T-cell (primary cell): Measurements from ENCODE around the gene MLF2. TPM values are rescaled to one million over a fixed set of nuclear protein-coding genes. Genes with fewer than 3 reads are reported as not detected.
A peak's percentile ranks its signal among the peaks of the same experiment; 100 is the strongest.
"Not testable (repeated sequence)": the region's sequence is repeated elsewhere in the genome, so short reads cannot be mapped to it uniquely, and the experiment has no call there.

ENCODE experiments used
- ATAC-seq, 4 experiments: fragments of 200-7000 bp in 3 of 4; fragments of 150-1000 bp in 1 of 4; cut with Tn5 transposase; replicated peaks in 1 of 4; 1 replicate in 3 of 4; 2 replicates in 1 of 4; pipeline ENCODE4 v1.10.0; 2021; ENCODE audit warnings: moderate library complexity in 3 of 4, mild to moderate bottlenecking in 2 of 4, moderate number of reproducible peaks in 1 of 4
- CTCF ChIA-PET, 2 donors: fragments of 300-600 bp; sonication (Branson Sonifier 250); formaldehyde crosslinking; loops; one replicate each; lab custom pipeline; 2022; ENCODE audit warnings: antibody characterized with exemption in 2 of 2; lab: Charles Lee
- POLR2A ChIA-PET, 2 donors: fragments of 300-600 bp; sonication (Branson Sonifier 250); formaldehyde crosslinking; loops; one replicate each; lab custom pipeline; 2022; ENCODE audit warnings: antibody characterized with exemption in 2 of 2; lab: Charles Lee
- DNase-seq, 35 experiments: peaks; one replicate each; pipeline versions ENCODE4 v3.0.0 to v3.0.0-alpha.2; 2013 to 2023
- H3K27ac ChIP-seq: one replicate; pipeline ENCODE4 v1.5.1; 2013; ENCODE audit warnings: low read length
- H3K27me3 ChIP-seq, 2 experiments: replicated peaks in 1 of 2; 1 replicate in 1 of 2; 2 replicates in 1 of 2; pipeline versions ENCODE4 v1.6.1 to v1.7.0; 2013; ENCODE audit warnings: low read length in 1 of 2, mixed read lengths in 1 of 2; ENCODE audit not compliant: control insufficient read depth in 2 of 2, insufficient read depth in 2 of 2; ENCODE audit errors: extremely low read depth in 1 of 2
- H3K36me3 ChIP-seq, 2 donors: 1 replicate in 1 of 2; 2 replicates in 1 of 2; pipeline versions ENCODE4 v1.6.1 to v1.7.0; 2013; ENCODE audit warnings: low read length in 1 of 2; ENCODE audit not compliant: control insufficient read depth in 2 of 2, insufficient read depth in 1 of 2; ENCODE audit errors: extremely low read depth in 1 of 2
- H3K4me1 ChIP-seq, 2 experiments: 1 replicate in 1 of 2; 2 replicates in 1 of 2; pipeline versions ENCODE4 v1.6.1 to v1.7.0; 2013; ENCODE audit warnings: low read length in 2 of 2, mixed read lengths in 1 of 2; ENCODE audit not compliant: insufficient read depth in 2 of 2, control insufficient read depth in 1 of 2; ENCODE audit errors: extremely low read depth in 1 of 2
- H3K4me3 ChIP-seq, 2 donors: 1 replicate in 1 of 2; 2 replicates in 1 of 2; pipeline versions ENCODE4 v1.5.1 to v1.7.0; 2013; ENCODE audit warnings: mild to moderate bottlenecking in 2 of 2, low read length in 1 of 2, moderate library complexity in 1 of 2; ENCODE audit not compliant: control insufficient read depth in 1 of 2; ENCODE audit errors: extremely low read depth in 1 of 2
- H3K9me3 ChIP-seq: 2 replicates; pipeline ENCODE4 v1.7.0; 2013
- H3K27ac Mint-ChIP-seq, 2 donors: one replicate each; pipeline ENCODE4 v1.8.0; 2020 to 2021; ENCODE audit warnings: mild to moderate bottlenecking in 2 of 2, mixed read lengths in 2 of 2
- H3K27me3 Mint-ChIP-seq, 2 donors: one replicate each; pipeline ENCODE4 v1.8.0; 2021 to 2022; ENCODE audit warnings: mixed read lengths in 2 of 2
- H3K36me3 Mint-ChIP-seq: one replicate; pipeline ENCODE4 v1.8.0; 2021; ENCODE audit warnings: mixed read lengths
- H3K4me1 Mint-ChIP-seq, 3 donors: one replicate each; pipeline ENCODE4 v1.8.0; 2020 to 2022; ENCODE audit warnings: mixed read lengths in 3 of 3, mild to moderate bottlenecking in 1 of 3
- H3K4me3 Mint-ChIP-seq, 3 donors: one replicate each; pipeline ENCODE4 v1.8.0; 2020 to 2022; ENCODE audit warnings: mild to moderate bottlenecking in 3 of 3, mixed read lengths in 3 of 3, moderate library complexity in 3 of 3
- H3K9me3 Mint-ChIP-seq, 3 donors: one replicate each; pipeline ENCODE4 v1.8.0; 2020 to 2022; ENCODE audit warnings: mixed read lengths in 3 of 3
- WGBS: methylation state at CpG from one replicate; pipeline ENCODE4 v1.1.5; 2013; ENCODE audit warnings: missing lambda C conversion rate; ENCODE audit not compliant: insufficient coverage; 5-methylcytosine and 5-hydroxymethylcytosine counted together
- total RNA-seq, 35 experiments: library from RNA in 6 of 35; stranded (reverse) in 6 of 35; fragments of 120-200 nt in 1 of 35; gene quantifications; one replicate each; pipeline versions ENCODE4 v1.2.1 to v1.2.4 and lab custom pipeline; 2013 to 2026

The MLF2 gene
- total RNA-seq, 5 donors from 2014 or later (not counting 1 experiment from before 2014, with no cell fraction given), result 83.3 to 125 (median 88.4) TPM

- DNase-seq (peak in 15 of 35 experiments; percentile 10 to 70 (median 36)), ATAC-seq (peak; percentile 45 to 68 (median 56))
- H3K9me3 Mint-ChIP-seq, result no peaks in the 10 kb centered on the region
- peak overlapping the region; percentile 65 for H3K27ac ChIP-seq
- peaks cover 4 to 9% of the 10 kb centered on the region in 2 experiments for H3K4me1 ChIP-seq
- peak overlapping the region in 1 of 2 donors; percentile 41 for H3K4me3 ChIP-seq
- H3K36me3 ChIP-seq, result no peaks in the 10 kb centered on the region
- 28% methylated on average over 16 of the region's 16 CpGs for WGBS
- ChIA-PET CTCF (interaction anchor here (0.6 to 1.2 kb wide), 2 partner anchors 58 to 143 kb away, joined by 3 read pairs; partner anchors contain the start of gene USP5 (in 1 of the 2)), POLR2A (interaction anchor here in 1 of 2 donors (0.6 kb wide), 1 partner anchor 18 kb away, joined by 6 read pairs; no protein-coding TSS in a partner anchor)
- H3K27me3 Mint-ChIP-seq, result peaks cover 12 to 38% of the 10 kb centered on the region in 2 donors
- H3K27ac Mint-ChIP-seq, result peak overlapping the region; percentile 61 to 79
- H3K27me3 ChIP-seq, result peaks cover 3 to 48% of the 10 kb centered on the region in 2 experiments
- H3K4me3 Mint-ChIP-seq, result peak overlapping the region; percentile 60 to 82 (median 61)
- peaks cover 7 to 8% (median 7%) of the 10 kb centered on the region in 3 donors for H3K4me1 Mint-ChIP-seq
- H3K9me3 ChIP-seq, result no peaks in the 10 kb centered on the region
- no peaks in the 10 kb centered on the region for H3K36me3 Mint-ChIP-seq
Observed at GRCh38 chr12:6708960-6709394, 44.0 kb downstream of the MLF2 start.

- H3K4me3 Mint-ChIP-seq, H3K4me1 ChIP-seq, H3K4me3 ChIP-seq, H3K4me1 Mint-ChIP-seq, ATAC-seq, H3K27ac ChIP-seq, H3K36me3 Mint-ChIP-seq, H3K9me3 ChIP-seq, DNase-seq, H3K9me3 Mint-ChIP-seq, H3K36me3 ChIP-seq, POLR2A ChIA-PET, H3K27ac Mint-ChIP-seq: not testable (repeated sequence)
- peaks cover 18 to 44% of the 10 kb centered on the region in 2 donors for H3K27me3 Mint-ChIP-seq
- peaks cover 5 to 50% of the 10 kb centered on the region in 2 experiments for H3K27me3 ChIP-seq
- CTCF ChIA-PET, result interaction anchor here in 1 of 2 donors (1.2 kb wide), 1 partner anchor 58 kb away, joined by 3 read pairs; no protein-coding TSS in a partner anchor
- WGBS, result 94% methylated on average over 20 of the region's 21 CpGs
Observed at GRCh38 chr12:6708351-6708750, 44.6 kb downstream of the MLF2 start.

GRCh38 chr12:6703631-6704030, 49.3 kb downstream of the MLF2 start:
- no peaks in the 10 kb centered on the region for H3K9me3 ChIP-seq
- Mint-ChIP-seq H3K36me3 (no peaks in the 10 kb centered on the region), H3K4me1 (peaks cover 13 to 25% (median 20%) of the 10 kb centered on the region in 3 donors), H3K9me3 (no peaks in the 10 kb centered on the region), H3K4me3 (no peak overlapping the region), H3K27me3 (peaks cover 44 to 67% of the 10 kb centered on the region in 2 donors), H3K27ac (no peak overlapping the region)
- DNase-seq, result no peak
- ATAC-seq, result no peak
- peaks cover 7 to 17% of the 10 kb centered on the region in 2 experiments for H3K4me1 ChIP-seq
- CTCF ChIA-PET, result no interaction called here
- H3K27me3 ChIP-seq, result peaks cover 21 to 75% of the 10 kb centered on the region in 2 experiments
- POLR2A ChIA-PET, result interaction anchor here in 1 of 2 donors (0.6 kb wide), 1 partner anchor 160 kb away, joined by 3 read pairs; no protein-coding TSS in a partner anchor
- no peaks in the 10 kb centered on the region for H3K36me3 ChIP-seq
- no peak overlapping the region for H3K4me3 ChIP-seq
- WGBS, result 13% methylated on average over 8 of the region's 10 CpGs
- H3K27ac ChIP-seq, result no peak overlapping the region

- Histone ChIP-seq H3K9me3 (no peaks in the 10 kb centered on the region), H3K36me3 (no peaks in the 10 kb centered on the region), H3K27me3 (peaks cover 23 to 71% of the 10 kb centered on the region in 2 experiments), H3K4me1 (peaks cover 7 to 23% of the 10 kb centered on the region in 2 experiments), H3K4me3 (peak overlapping the region; percentile 33 to 57), H3K27ac (no peak overlapping the region)
- Mint-ChIP-seq H3K27ac (peak overlapping the region in 1 of 2 donors; percentile 10), H3K27me3 (peaks cover 44 to 63% of the 10 kb centered on the region in 2 donors), H3K4me3 (peak overlapping the region; percentile 70 to 80 (median 76)), H3K4me1 (peaks cover 18 to 40% (median 20%) of the 10 kb centered on the region in 3 donors), H3K9me3 (no peaks in the 10 kb centered on the region), H3K36me3 (no peaks in the 10 kb centered on the region)
- ChIA-PET POLR2A (no interaction called here), CTCF (no interaction called here)
- ATAC-seq (no peak), DNase-seq (no peak)
- 37% methylated on average over 11 of the region's 13 CpGs for WGBS
Observed at GRCh38 chr12:6701078-6701768, 51.7 kb downstream of the MLF2 start.

- peak; percentile 83 to 92 (median 86) for ATAC-seq
- no peaks in the 10 kb centered on the region for H3K9me3 ChIP-seq
- peaks cover 7 to 23% of the 10 kb centered on the region in 2 experiments for H3K4me1 ChIP-seq
- peaks cover 23 to 66% of the 10 kb centered on the region in 2 experiments for H3K27me3 ChIP-seq
- 2% methylated on average over 30 of the region's 43 CpGs for WGBS
- ChIA-PET CTCF (no interaction called here), POLR2A (interaction anchor here in 1 of 2 donors (0.6 kb wide), 1 partner anchor 214 kb away, joined by 4 read pairs; no protein-coding TSS in a partner anchor)
- peak within 1 kb of the TSS; percentile 70 to 80 (median 76) for H3K4me3 Mint-ChIP-seq
- no peak within 1 kb of the TSS for H3K27ac ChIP-seq
- H3K27me3 Mint-ChIP-seq, result peaks cover 44 to 62% of the 10 kb centered on the region in 2 donors
- peak within 1 kb of the TSS; percentile 36 to 57 for H3K4me3 ChIP-seq
- peaks cover 18 to 41% (median 20%) of the 10 kb centered on the region in 3 donors for H3K4me1 Mint-ChIP-seq
- DNase-seq, result peak in 34 of 35 experiments; percentile 21 to 76 (median 57)
- H3K36me3 ChIP-seq, result no peaks in the 10 kb centered on the region
- peak within 1 kb of the TSS in 1 of 2 donors; percentile 65 for H3K27ac Mint-ChIP-seq
- no peaks in the 10 kb centered on the region for H3K9me3 Mint-ChIP-seq
- H3K36me3 Mint-ChIP-seq, result no peaks in the 10 kb centered on the region
Observed at GRCh38 chr12:6700646-6701051, 52.3 kb downstream of the MLF2 start, which contains the start of gene PIANP. PIANP (minus strand) TSS chr12:6700815; CDS start chr12:6698061, 2,754 bp downstream.
